CD4-positive, alpha-beta memory T cell (primary cell): ENCODE results near the gene HSD17B8. TPM values are rescaled to one million over a fixed set of nuclear protein-coding genes. Genes with fewer than 3 reads are reported as not detected.

Source experiments
- CTCF ChIA-PET: fragments of 350-600 bp; sonication (Branson Sonifier 250); formaldehyde crosslinking; loops from one replicate; lab custom pipeline; 2021; ENCODE audit warnings: inconsistent platforms; ENCODE audit not compliant: partially characterized antibody; lab: Charles Lee
- POLR2A ChIA-PET: fragments of 350-600 bp; sonication (Branson Sonifier 250); formaldehyde crosslinking; loops from one replicate; lab custom pipeline; 2021; ENCODE audit not compliant: partially characterized antibody; lab: Charles Lee
- DNase-seq, 5 donors: peaks; one replicate each; pipeline versions ENCODE4 v3.0.0 to v3.0.0-alpha.2; 2020 to 2022; ENCODE audit warnings: mixed read lengths in 1 of 5
- H3K27ac ChIP-seq: one replicate; pipeline ENCODE4 v1.7.0; 2013; ENCODE audit warnings: low read depth, low read length
- H3K27me3 ChIP-seq: 2 replicates; pipeline ENCODE4 v1.7.0; 2013; ENCODE audit warnings: mild to moderate bottlenecking, low read length, moderate library complexity; ENCODE audit not compliant: insufficient read depth
- H3K36me3 ChIP-seq: 2 replicates; pipeline ENCODE4 v1.7.0; 2013; ENCODE audit warnings: mild to moderate bottlenecking, low read length, moderate library complexity; ENCODE audit not compliant: insufficient read depth
- H3K4me1 ChIP-seq: 2 replicates; pipeline ENCODE4 v1.7.0; 2013; ENCODE audit warnings: mild to moderate bottlenecking, low read length, moderate library complexity; ENCODE audit not compliant: insufficient read depth
- H3K4me3 ChIP-seq, 2 donors: one replicate each; pipeline ENCODE4 v1.7.0; 2013; ENCODE audit warnings: low read length in 2 of 2, mild to moderate bottlenecking in 1 of 2
- H3K9me3 ChIP-seq, 2 donors: one replicate each; pipeline ENCODE4 v1.7.0; 2013; ENCODE audit warnings: low read length in 2 of 2, control low read depth in 1 of 2; ENCODE audit not compliant: control insufficient read depth in 1 of 2
- H3K27ac Mint-ChIP-seq, 7 donors: one replicate each; pipeline ENCODE4 v1.8.0; 2020 to 2021; ENCODE audit warnings: mixed read lengths in 7 of 7, mild to moderate bottlenecking in 6 of 7, inconsistent platforms in 3 of 7, moderate library complexity in 3 of 7
- H3K27me3 Mint-ChIP-seq, 2 donors: one replicate each; pipeline ENCODE4 v1.8.0; 2020 to 2021; ENCODE audit warnings: mixed read lengths in 2 of 2
- H3K36me3 Mint-ChIP-seq, 2 donors: one replicate each; pipeline ENCODE4 v1.8.0; 2020 to 2021; ENCODE audit warnings: mixed read lengths in 2 of 2, inconsistent platforms in 1 of 2, mild to moderate bottlenecking in 1 of 2
- H3K4me1 Mint-ChIP-seq, 4 donors: one replicate each; pipeline ENCODE4 v1.8.0; 2020 to 2021; ENCODE audit warnings: mixed read lengths in 4 of 4, mild to moderate bottlenecking in 1 of 4
- H3K4me3 Mint-ChIP-seq, 8 donors: one replicate each; pipeline ENCODE4 v1.8.0; 2020 to 2021; ENCODE audit warnings: mixed read lengths in 8 of 8, mild to moderate bottlenecking in 7 of 8, moderate library complexity in 6 of 8, inconsistent platforms in 3 of 8
- H3K9me3 Mint-ChIP-seq, 8 donors: one replicate each; pipeline ENCODE4 v1.8.0; 2020 to 2021; ENCODE audit warnings: mixed read lengths in 8 of 8, mild to moderate bottlenecking in 5 of 8, inconsistent platforms in 3 of 8, moderate library complexity in 1 of 8
- intact Hi-C: fragments of 100-400 bp; cut with micrococcal nuclease; formaldehyde crosslinking; loops from one replicate; pipeline ENCODE4 v1.15.1; 2023
- polyA plus RNA-seq, 2 donors: library from polyadenylated mRNA; unstranded; fragments of 300-500 nt; fragmentation: Illumina TruSeq; gene quantifications; one replicate each; pipeline ENCODE4 v1.2.3, GENCODE V29; 2021
- total RNA-seq, 2 experiments: library from RNA; stranded (reverse); gene quantifications; one replicate each; pipeline ENCODE4 v1.2.3, GENCODE V29; 2021

Gene HSD17B8
- total and polyA plus RNA-seq, 4 experiments from 2014 or later, result 20.2 to 77.3 (median 39.9) TPM

- no peaks in the 10 kb centered on the region for H3K27me3 Mint-ChIP-seq
- Histone ChIP-seq H3K4me3 (peak overlapping the region; percentile 99), H3K4me1 (peaks cover 65% of the 10 kb centered on the region), H3K36me3 (peaks cover 24% of the 10 kb centered on the region), H3K27ac (peak overlapping the region; percentile 88), H3K27me3 (no peaks in the 10 kb centered on the region), H3K9me3 (no peaks in the 10 kb centered on the region)
- peaks cover 33 to 63% of the 10 kb centered on the region in 2 donors for H3K36me3 Mint-ChIP-seq
- peak overlapping the region; percentile 96 to 99 (median 98) for H3K27ac Mint-ChIP-seq
- peak overlapping the region; percentile 98 to 100 (median 99) for H3K4me3 Mint-ChIP-seq
- ChIA-PET POLR2A (interaction anchor here (1.0 to 1.2 kb wide), 2 partner anchors 50 to 88 kb away, joined by 3 read pairs; partner anchors contain the start of genes PFDN6 and WDR46), CTCF (no interaction called here)
- DNase-seq, result no peak
- peaks cover 46 to 89% (median 69%) of the 10 kb centered on the region in 4 donors for H3K4me1 Mint-ChIP-seq
- H3K9me3 Mint-ChIP-seq, result peaks cover 0 to 2% (median 0%) of the 10 kb centered on the region in 8 donors
- intact Hi-C loops, result loop anchor here (2.0 to 10.0 kb wide), 6 partner anchors 82 to 1536 kb away; partner anchors contain the start of genes C6orf47, CSNK2B, CUTA and GPANK1
Observed at GRCh38 chr6:33201147-33201545, 3.3 kb upstream of the HSD17B8 start.

DNA sequence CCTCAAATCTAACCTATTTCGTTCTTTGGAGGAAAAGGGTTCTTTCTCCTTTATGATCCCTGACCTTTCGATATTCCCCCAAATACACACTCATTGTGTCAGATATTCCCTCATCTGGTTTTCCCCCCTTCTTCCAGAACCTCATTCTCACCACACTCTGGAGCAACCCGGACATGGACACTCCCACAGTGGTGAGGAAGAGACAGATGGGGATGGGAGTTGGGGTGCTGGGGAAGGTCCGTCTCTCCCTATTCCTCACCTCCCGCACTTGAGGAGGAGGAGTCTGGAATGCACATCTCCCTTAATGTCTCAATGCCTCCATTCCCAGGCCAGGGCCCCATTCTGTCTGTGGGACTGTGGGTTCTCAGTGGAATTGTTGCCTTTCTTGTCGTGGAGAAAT is 2.5 kb upstream of the HSD17B8 start:
- Histone ChIP-seq H3K4me1 (peaks cover 65% of the 10 kb centered on the region), H3K4me3 (peak overlapping the region; percentile 99), H3K27ac (no peak overlapping the region), H3K9me3 (no peaks in the 10 kb centered on the region), H3K27me3 (no peaks in the 10 kb centered on the region), H3K36me3 (peaks cover 18% of the 10 kb centered on the region)
- Mint-ChIP-seq H3K4me1 (peaks cover 48 to 92% (median 70%) of the 10 kb centered on the region in 4 donors), H3K27ac (peak overlapping the region; percentile 22 to 98 (median 79)), H3K27me3 (no peaks in the 10 kb centered on the region), H3K4me3 (peak overlapping the region; percentile 98 to 100 (median 99)), H3K9me3 (peaks cover 0 to 2% (median 0%) of the 10 kb centered on the region in 8 donors), H3K36me3 (peaks cover 27 to 58% of the 10 kb centered on the region in 2 donors)
- intact Hi-C loops, result loop anchor here (2.0 to 10.0 kb wide), 6 partner anchors 83 to 1537 kb away; partner anchors contain the start of genes C6orf47, CSNK2B, CUTA and GPANK1
- ChIA-PET POLR2A (no interaction called here), CTCF (no interaction called here)
- no peak for DNase-seq

- peaks cover 21 to 51% of the 10 kb centered on the region in 2 donors for H3K36me3 Mint-ChIP-seq
Observed at GRCh38 chr6:33202799-33203198, 1.7 kb upstream of the HSD17B8 start.

GRCh38 chr6:33203443-33204164 is 851 bp upstream of the HSD17B8 start:
- peaks cover 21 to 51% of the 10 kb centered on the region in 2 donors for H3K36me3 Mint-ChIP-seq
- Histone ChIP-seq H3K4me3 (peak overlapping the region in 1 of 2 donors; percentile 88), H3K9me3 (no peaks in the 10 kb centered on the region), H3K36me3 (peaks cover 13% of the 10 kb centered on the region), H3K4me1 (peaks cover 56% of the 10 kb centered on the region), H3K27ac (peak overlapping the region; percentile 73), H3K27me3 (no peaks in the 10 kb centered on the region)
- ChIA-PET POLR2A (interaction anchor here (1.0 kb wide), 1 partner anchor 45 kb away, joined by 4 read pairs; no protein-coding TSS in a partner anchor), CTCF (no interaction called here)
- H3K4me1 Mint-ChIP-seq, result peaks cover 37 to 76% (median 56%) of the 10 kb centered on the region in 4 donors
- peak overlapping the region; percentile 87 to 100 (median 97) for H3K4me3 Mint-ChIP-seq
- H3K9me3 Mint-ChIP-seq, result peaks cover 0 to 2% (median 0%) of the 10 kb centered on the region in 8 donors
- no peak for DNase-seq
- peak overlapping the region; percentile 75 to 97 (median 91) for H3K27ac Mint-ChIP-seq
- no peaks in the 10 kb centered on the region for H3K27me3 Mint-ChIP-seq
- intact Hi-C loops, result loop anchor here (1.0 to 10.0 kb wide), 7 partner anchors 46 to 1539 kb away; partner anchors contain the start of genes C6orf47, CSNK2B, CUTA and GPANK1

More at GRCh38 chr6:33202799-33203198, 1.7 kb upstream of the HSD17B8 start:
- ChIA-PET POLR2A (interaction anchor here (1.0 kb wide), 1 partner anchor 46 kb away, joined by 4 read pairs; no protein-coding TSS in a partner anchor), CTCF (no interaction called here)
- H3K27ac Mint-ChIP-seq, result peak overlapping the region; percentile 36 to 96 (median 61)
- no peak for DNase-seq
- H3K27me3 ChIP-seq, result no peaks in the 10 kb centered on the region
- H3K4me3 Mint-ChIP-seq, result peak overlapping the region; percentile 41 to 100 (median 84)
- H3K4me1 Mint-ChIP-seq, result peaks cover 43 to 83% (median 63%) of the 10 kb centered on the region in 4 donors
- intact Hi-C loops, result loop anchor here (5.0 to 10.0 kb wide), 5 partner anchors 215 to 1538 kb away; partner anchors contain the start of genes C6orf47, CSNK2B, CUTA and GPANK1
- no peaks in the 10 kb centered on the region for H3K9me3 ChIP-seq
- H3K4me3 ChIP-seq, result no peak overlapping the region
- H3K27me3 Mint-ChIP-seq, result no peaks in the 10 kb centered on the region
- peaks cover 13% of the 10 kb centered on the region for H3K36me3 ChIP-seq
- peaks cover 0 to 2% (median 0%) of the 10 kb centered on the region in 8 donors for H3K9me3 Mint-ChIP-seq
- no peak overlapping the region for H3K27ac ChIP-seq
- peaks cover 63% of the 10 kb centered on the region for H3K4me1 ChIP-seq

- H3K27ac ChIP-seq, result peak overlapping the region; percentile 73
- H3K4me3 Mint-ChIP-seq, result peak overlapping the region; percentile 87 to 100 (median 94)
Observed at GRCh38 chr6:33204165-33204414, 365 bp upstream of the HSD17B8 start.

GRCh38 chr6:33205191-33206026 is 954 bp downstream of the HSD17B8 start:
- Histone ChIP-seq H3K4me1 (peaks cover 54% of the 10 kb centered on the region), H3K27me3 (no peaks in the 10 kb centered on the region), H3K4me3 (peak overlapping the region; percentile 57 to 88), H3K27ac (peak overlapping the region; percentile 73), H3K9me3 (no peaks in the 10 kb centered on the region), H3K36me3 (peaks cover 22% of the 10 kb centered on the region)
- intact Hi-C loops, result loop anchor here (2.0 to 10.0 kb wide), 6 partner anchors 107 to 1541 kb away; partner anchors contain the start of genes C6orf47, CSNK2B, EHMT2 and GPANK1
- Mint-ChIP-seq H3K27ac (peak overlapping the region; percentile 92 to 97 (median 95)), H3K27me3 (no peaks in the 10 kb centered on the region), H3K4me3 (peak overlapping the region; percentile 87 to 100 (median 94)), H3K36me3 (peaks cover 33 to 61% of the 10 kb centered on the region in 2 donors), H3K9me3 (peaks cover 0 to 2% (median 0%) of the 10 kb centered on the region in 8 donors), H3K4me1 (peaks cover 37 to 71% (median 57%) of the 10 kb centered on the region in 4 donors)
- DNase-seq, result no peak
- CTCF ChIA-PET, result interaction anchor here (0.7 to 2.0 kb wide), 3 partner anchors 10 to 189 kb away, joined by 3 to 11 read pairs (median 6); no protein-coding TSS in a partner anchor
- POLR2A ChIA-PET, result interaction anchor here (0.8 to 2.4 kb wide), 10 partner anchors 7 to 1233 kb away, joined by 3 to 18 read pairs (median 4); partner anchors contain the start of genes B3GALT4, COL11A2, DXO and RGL2

More at GRCh38 chr6:33204165-33204414, 365 bp upstream of the HSD17B8 start:
- Mint-ChIP-seq H3K27ac (peak overlapping the region; percentile 75 to 97 (median 91)), H3K9me3 (peaks cover 0 to 2% (median 0%) of the 10 kb centered on the region in 8 donors), H3K4me1 (peaks cover 38 to 76% (median 57%) of the 10 kb centered on the region in 4 donors), H3K36me3 (peaks cover 21 to 55% of the 10 kb centered on the region in 2 donors), H3K27me3 (no peaks in the 10 kb centered on the region)
- ChIA-PET POLR2A (interaction anchor here (0.5 to 2.4 kb wide), 7 partner anchors 9 to 1232 kb away, joined by 3 to 18 read pairs (median 4); partner anchors contain the start of genes DXO, HLA-DPA1 and RGL2), CTCF (interaction anchor here (1.5 to 2.0 kb wide), 2 partner anchors 9 to 45 kb away, joined by 6 to 11 read pairs; no protein-coding TSS in a partner anchor)
- DNase-seq, result no peak
- Histone ChIP-seq H3K9me3 (no peaks in the 10 kb centered on the region), H3K4me3 (peak overlapping the region in 1 of 2 donors; percentile 88), H3K36me3 (peaks cover 13% of the 10 kb centered on the region), H3K4me1 (peaks cover 57% of the 10 kb centered on the region), H3K27me3 (no peaks in the 10 kb centered on the region)
- intact Hi-C loops, result loop anchor here (1.0 to 10.0 kb wide), 7 partner anchors 45 to 1539 kb away; partner anchors contain the start of genes C6orf47, CSNK2B, CUTA and GPANK1
